HG03175 (cell line): Measurements from ENCODE around the gene TMEM18.

Experiments
- ATAC-seq: cut with Tn5 transposase; IDR thresholded peaks from one replicate; pipeline ENCODE4 v1.9.1; 2021; ENCODE audit warnings: mild to moderate bottlenecking, moderate library complexity; ENCODE audit not compliant: unreplicated experiment

Gene TMEM18

GRCh38 chr2:653645-654425, 23.4 kb downstream of the TMEM18 start:
- ATAC-seq, result no peak

GRCh38 chr2:652881-653480, 24.2 kb downstream of the TMEM18 start:
- no peak for ATAC-seq

GRCh38 chr2:651951-652373, 25.2 kb downstream of the TMEM18 start:
- no peak for ATAC-seq

GRCh38 chr2:650343-651310, 26.6 kb downstream of the TMEM18 start:
- no peak for ATAC-seq

- no peak for ATAC-seq
Measured at GRCh38 chr2:649426-650342, 27.5 kb downstream of the TMEM18 start.

- ATAC-seq, result no peak
Measured at GRCh38 chr2:648476-649424, 28.5 kb downstream of the TMEM18 start.

- no peak for ATAC-seq
Measured at GRCh38 chr2:647691-648231, 29.4 kb downstream of the TMEM18 start.

GRCh38 chr2:647003-647560, 30.1 kb downstream of the TMEM18 start:
- ATAC-seq, result no peak

- ATAC-seq, result no peak
Measured at GRCh38 chr2:644871-645270, 32.3 kb downstream of the TMEM18 start.

- no peak for ATAC-seq
Measured at GRCh38 chr2:643761-644160, 33.4 kb downstream of the TMEM18 start.

- ATAC-seq, result no peak
Measured at GRCh38 chr2:643334-643733, 33.9 kb downstream of the TMEM18 start.

GRCh38 chr2:641872-642815, 35.1 kb downstream of the TMEM18 start:
- no peak for ATAC-seq

- ATAC-seq, result no peak
Measured at GRCh38 chr2:641164-641871, 35.9 kb downstream of the TMEM18 start.

- ATAC-seq, result no peak
Measured at GRCh38 chr2:639703-640102, 37.5 kb downstream of the TMEM18 start.

- ATAC-seq, result no peak
Measured at GRCh38 chr2:637804-638203, 39.4 kb downstream of the TMEM18 start.

- no peak for ATAC-seq
Measured at GRCh38 chr2:637406-637776, 39.8 kb downstream of the TMEM18 start.
